C4-2B (cell line): ENCODE results near the gene CCDC81.

Experiments
- H3K27ac ChIP-seq: fragments of 450-650 bp; 2 replicates; pipeline ENCODE4 v1.5.1; 2017
- CTCF ChIP-seq: fragments of 450-650 bp; conservative IDR thresholded peaks from 2 replicates; pipeline ENCODE4 v1.5.1; 2017; ENCODE audit warnings: mild to moderate bottlenecking
- ZFX ChIP-seq: fragments of 450-650 bp; IDR thresholded peaks from 2 replicates; pipeline ENCODE4 v1.6.1; 2017

Gene CCDC81

GRCh38 chr11:86459002-86459385 is 84.3 kb downstream of the CCDC81 start:
- TF ChIP-seq ZFX, result no peak
- TF ChIP-seq CTCF, result no peak
- no peak overlapping the region for H3K27ac ChIP-seq

GRCh38 chr11:86459682-86460460 is 85.2 kb downstream of the CCDC81 start:
- no peak overlapping the region for H3K27ac ChIP-seq
- no peak for TF ChIP-seq CTCF
- no peak for TF ChIP-seq ZFX

- TF ChIP-seq CTCF (no peak), ZFX (no peak)
- no peak overlapping the region for H3K27ac ChIP-seq
Observed at GRCh38 chr11:86460461-86461385, 86.0 kb downstream of the CCDC81 start.

GRCh38 chr11:86461892-86462291 is 87.2 kb downstream of the CCDC81 start:
- no peak overlapping the region for H3K27ac ChIP-seq
- TF ChIP-seq ZFX (no peak), CTCF (no peak)

GRCh38 chr11:86463120-86463519 is 88.4 kb downstream of the CCDC81 start:
- H3K27ac ChIP-seq, result no peak overlapping the region
- no peak for TF ChIP-seq CTCF
- no peak for TF ChIP-seq ZFX

GRCh38 chr11:86463955-86464354 is 89.3 kb downstream of the CCDC81 start:
- TF ChIP-seq CTCF (no peak), ZFX (no peak)

More at GRCh38 chr11:86463955-86464354, 89.3 kb downstream of the CCDC81 start:
- H3K27ac ChIP-seq, result no peak overlapping the region
